SK-N-MC (cell line): ENCODE results near the gene LRP6.

Experiments
- DNase-seq: peaks from one replicate; pipeline ENCODE4 v3.0.0-alpha.2; 2011; ENCODE audit warnings: low read depth, low spot score
- H3K27ac ChIP-seq: fragments of 200-600 bp; sonication (generic); 2 replicates; pipeline ENCODE4 v1.5.1; 2016; ENCODE audit warnings: mixed run types
- H3K36me3 ChIP-seq: fragments of 200-600 bp; sonication (generic); 2 replicates; pipeline ENCODE4 v1.6.1; 2017; ENCODE audit warnings: antibody characterized with exemption, low read length, mixed read lengths; ENCODE audit not compliant: insufficient read depth
- H3K4me3 ChIP-seq: fragments of 200-600 bp; sonication (generic); 2 replicates; pipeline ENCODE4 v1.5.1; 2016
- H3K9ac ChIP-seq: fragments of 200-600 bp; sonication (generic); 2 replicates; pipeline ENCODE4 v1.8.0; 2017; ENCODE audit warnings: mixed run types, mixed read lengths; ENCODE audit not compliant: insufficient read length
- H3K9me3 ChIP-seq: fragments of 200-600 bp; sonication (generic); 2 replicates; pipeline ENCODE4 v1.6.1; 2017; ENCODE audit warnings: low read depth, mild to moderate bottlenecking, antibody characterized with exemption, low read length, moderate library complexity, mixed read lengths
- EZH2 ChIP-seq: fragments of 200-600 bp; sonication (generic); IDR thresholded peaks from one replicate; pipeline ENCODE4 v1.6.1; 2017; ENCODE audit warnings: antibody characterized with exemption
- FOXP2 ChIP-seq: optimal IDR thresholded peaks from 2 replicates; pipeline ENCODE3; 2011; ENCODE audit warnings: mild to moderate bottlenecking, moderate library complexity; ENCODE audit not compliant: insufficient read depth; ENCODE audit errors: extremely low read length, control extremely low read depth
- POLR2AphosphoS5 ChIP-seq: IDR thresholded peaks from 2 replicates; pipeline ENCODE4 v1.6.1; 2012; ENCODE audit warnings: mild to moderate bottlenecking, low read depth, low read length, borderline replicate concordance

The LRP6 gene

DNA sequence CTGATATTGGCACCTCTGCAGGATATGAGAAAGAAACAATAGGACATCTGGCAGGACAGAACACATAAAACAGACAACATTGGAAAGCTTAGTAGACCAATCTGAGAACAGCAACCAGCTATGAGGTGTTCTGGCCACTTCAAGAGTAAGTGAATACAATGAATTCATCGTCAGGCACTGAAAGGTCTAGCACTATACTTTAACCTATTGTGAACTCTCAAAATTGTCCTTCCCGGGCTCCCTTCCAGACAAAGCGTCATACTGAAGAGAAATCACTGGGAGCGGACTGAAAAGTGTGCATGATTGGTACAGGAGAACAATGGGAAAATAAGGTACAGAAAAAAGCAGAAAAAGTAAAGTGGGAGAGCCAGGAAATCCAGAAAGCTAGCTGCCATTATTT, 75.8 kb downstream of the LRP6 start:
- no peak overlapping the region for H3K9ac ChIP-seq
- no peak for DNase-seq
- H3K9me3 ChIP-seq, result 0 out of 2 replicates have a peak, but pooled peaks cover 3% of the 10 kb centered on the region
- TF ChIP-seq EZH2 (no peak), FOXP2 (no peak), POLR2AphosphoS5 (no peak)
- peaks cover 15% of the 10 kb centered on the region for H3K36me3 ChIP-seq
- H3K27ac ChIP-seq, result no peak overlapping the region
- H3K4me3 ChIP-seq, result no peak overlapping the region

GRCh38 chr12:12190087-12190809, 76.6 kb downstream of the LRP6 start:
- H3K4me3 ChIP-seq, result no peak overlapping the region
- H3K36me3 ChIP-seq, result peaks cover 7% of the 10 kb centered on the region
- no peak overlapping the region for H3K27ac ChIP-seq
- H3K9ac ChIP-seq, result no peak overlapping the region
- no peaks in the 10 kb centered on the region for H3K9me3 ChIP-seq
- TF ChIP-seq POLR2AphosphoS5 (no peak), EZH2 (no peak), FOXP2 (no peak)
- no peak for DNase-seq

DNA sequence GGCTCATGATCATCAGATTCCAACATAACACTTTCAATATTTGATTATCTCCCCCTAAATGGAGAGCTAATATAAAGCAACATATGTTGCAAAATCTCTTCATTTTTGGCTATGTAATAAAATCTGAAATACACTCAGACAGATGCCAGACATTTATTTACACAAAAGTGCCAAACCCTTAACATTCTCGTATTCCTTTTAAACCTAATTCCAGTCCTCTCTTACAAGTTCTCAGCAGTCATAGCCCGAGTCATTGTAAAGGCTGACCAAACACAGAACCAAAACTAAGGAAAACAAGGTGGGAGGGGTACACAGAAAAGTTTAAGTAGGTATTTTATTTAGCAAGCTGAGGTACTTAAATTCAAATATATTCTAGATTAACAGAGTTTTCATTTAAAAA, 81.4 kb downstream of the LRP6 start:
- H3K9me3 ChIP-seq, result no peaks in the 10 kb centered on the region
- H3K4me3 ChIP-seq, result no peak overlapping the region
- TF ChIP-seq POLR2AphosphoS5 (no peak), EZH2 (no peak), FOXP2 (no peak)
- H3K9ac ChIP-seq, result no peak overlapping the region
- peaks cover 13% of the 10 kb centered on the region for H3K36me3 ChIP-seq
- peak overlapping the region; percentile 87 for H3K27ac ChIP-seq
- no peak for DNase-seq

DNA sequence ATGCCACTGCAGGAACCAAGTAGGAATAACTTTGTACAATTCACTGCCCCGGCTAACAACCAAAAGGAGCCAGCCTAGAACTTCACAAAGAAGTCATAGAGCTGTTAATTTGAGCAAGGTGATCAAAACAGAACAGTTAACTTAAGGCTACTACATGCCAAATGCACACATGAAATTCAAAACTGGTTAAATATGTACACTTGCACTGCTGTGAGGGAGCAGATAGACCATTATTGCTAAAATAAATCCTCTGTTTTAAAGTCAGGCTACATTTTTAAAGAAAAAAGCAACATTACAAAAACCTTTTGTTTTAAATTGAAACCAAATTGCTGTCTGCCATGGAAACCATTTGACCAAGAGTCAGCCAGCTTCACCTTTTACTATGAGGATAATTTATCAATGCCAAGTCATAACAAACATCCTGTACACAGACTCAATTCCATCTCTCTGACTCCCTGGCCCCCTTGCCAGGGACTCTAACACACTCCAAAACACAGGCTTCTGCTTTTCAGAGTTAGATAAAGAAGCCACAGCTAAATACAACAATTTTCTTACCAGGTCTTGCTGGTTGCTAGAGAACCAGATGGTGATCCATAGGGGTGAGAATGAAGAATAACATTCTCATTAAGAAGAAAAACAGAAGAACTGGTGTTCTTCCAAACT, 84.0 kb downstream of the LRP6 start:
- TF ChIP-seq POLR2AphosphoS5 (no peak), FOXP2 (no peak), EZH2 (no peak)
- Histone ChIP-seq H3K9me3 (no peaks in the 10 kb centered on the region), H3K36me3 (peaks cover 19% of the 10 kb centered on the region), H3K4me3 (no peak overlapping the region), H3K27ac (peak overlapping the region; percentile 99), H3K9ac (no peak overlapping the region)
- no peak for DNase-seq

GRCh38 chr12:12181511-12181910, 85.3 kb downstream of the LRP6 start:
- Histone ChIP-seq H3K4me3 (no peak overlapping the region), H3K9me3 (no peaks in the 10 kb centered on the region), H3K9ac (no peak overlapping the region), H3K27ac (peak overlapping the region; percentile 99), H3K36me3 (peaks cover 19% of the 10 kb centered on the region)
- no peak for DNase-seq
- TF ChIP-seq FOXP2 (no peak), POLR2AphosphoS5 (no peak), EZH2 (no peak)

DNA sequence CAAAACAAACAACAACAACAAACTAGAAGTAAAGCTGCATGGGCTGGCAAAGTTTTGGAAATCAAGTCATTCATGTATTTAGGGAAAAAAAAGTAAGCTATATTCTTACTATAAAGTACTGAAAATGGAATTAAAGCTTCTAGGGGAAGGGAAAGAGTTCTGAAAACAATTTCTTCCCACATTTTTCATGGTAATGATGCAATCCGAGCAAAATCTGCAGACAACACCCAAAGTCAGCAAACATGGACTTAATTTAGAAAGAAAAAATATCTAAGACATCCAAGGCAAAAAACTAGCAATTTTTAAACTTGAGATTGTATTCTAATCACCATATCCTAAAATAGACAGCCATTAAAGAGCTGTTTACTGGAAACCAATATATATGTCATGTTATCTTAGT, 86.3 kb downstream of the LRP6 start:
- Histone ChIP-seq H3K9ac (peak overlapping the region; percentile 52), H3K27ac (peak overlapping the region; percentile 99), H3K4me3 (no peak overlapping the region), H3K9me3 (no peaks in the 10 kb centered on the region), H3K36me3 (peaks cover 19% of the 10 kb centered on the region)
- TF ChIP-seq POLR2AphosphoS5, result no peak
- TF ChIP-seq EZH2, result no peak
- TF ChIP-seq FOXP2, result no peak
- no peak for DNase-seq

DNA sequence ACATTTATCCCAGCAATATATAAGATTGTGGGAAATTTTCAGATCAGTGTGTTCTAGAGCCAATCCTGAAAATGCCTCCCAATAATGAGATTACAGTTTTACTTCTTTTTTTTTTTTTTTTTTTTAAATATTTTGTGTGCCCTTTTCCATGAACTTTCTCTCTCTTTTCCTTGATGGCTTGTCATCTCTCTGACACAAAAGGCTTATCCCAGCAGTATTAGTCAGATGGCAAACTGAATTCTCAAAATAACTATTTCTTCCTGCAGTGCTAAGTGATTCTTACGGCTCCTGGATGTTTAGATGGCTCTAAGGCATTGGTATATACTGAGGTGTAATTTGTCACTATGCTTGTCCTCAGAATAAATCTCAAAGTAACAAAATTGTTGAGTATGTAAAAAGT, 86.7 kb downstream of the LRP6 start:
- Histone ChIP-seq H3K9ac (peak overlapping the region; percentile 52), H3K36me3 (peaks cover 19% of the 10 kb centered on the region), H3K27ac (peak overlapping the region; percentile 99), H3K9me3 (no peaks in the 10 kb centered on the region), H3K4me3 (no peak overlapping the region)
- TF ChIP-seq FOXP2 (no peak), POLR2AphosphoS5 (no peak), EZH2 (no peak)
- no peak for DNase-seq

DNA sequence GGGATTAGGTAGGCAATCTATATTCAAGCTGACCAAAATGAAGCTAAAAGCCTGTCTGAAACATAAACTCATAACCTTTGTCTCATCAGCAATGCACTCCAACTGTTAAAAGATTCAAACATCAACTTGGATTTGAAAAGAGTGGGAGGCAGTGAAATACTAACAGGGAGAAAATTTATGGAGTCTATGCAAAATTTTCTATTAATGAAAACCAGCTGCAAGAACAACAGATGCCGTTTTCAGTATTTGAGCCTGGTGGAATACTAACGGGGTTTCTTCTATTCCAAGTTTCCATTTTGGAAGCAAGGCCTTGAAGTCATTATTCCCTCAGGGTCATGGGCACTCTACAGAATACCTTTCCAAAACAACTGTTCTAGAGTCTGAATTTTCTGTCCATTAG, 88.3 kb downstream of the LRP6 start:
- H3K36me3 ChIP-seq, result peaks cover 15% of the 10 kb centered on the region
- peak overlapping the region; percentile 99 for H3K27ac ChIP-seq
- no peak for TF ChIP-seq EZH2
- TF ChIP-seq POLR2AphosphoS5, result no peak; the same call in 1 of the 2 replicates
- TF ChIP-seq FOXP2, result no peak
- H3K4me3 ChIP-seq, result peak overlapping the region; percentile 74
- H3K9ac ChIP-seq, result peak overlapping the region; percentile 71
- peak; percentile 78 for DNase-seq
- no peaks in the 10 kb centered on the region for H3K9me3 ChIP-seq
